A673 (cell line): ENCODE data around the gene RTN4RL1.

Experiments
- EZH2 ChIP-seq: fragments of 200-600 bp; sonication (generic); IDR thresholded peaks from 2 replicates; pipeline ENCODE4 v1.6.1; 2017; ENCODE audit warnings: borderline replicate concordance, low read depth, mild to moderate bottlenecking, mixed read lengths, antibody characterized with exemption, low read length; ENCODE audit not compliant: poor library complexity, severe bottlenecking
- TF ChIP-seq, protein P1 (sequence below): fragments of 300-800, 200-600 bp; sonication (generic); conservative IDR thresholded peaks from 2 replicates; pipeline ENCODE4 v1.5.1; 2017; ENCODE audit warnings: low read depth, mild to moderate bottlenecking, antibody characterized with exemption, low read length, moderate library complexity, mixed read lengths

DNA sequence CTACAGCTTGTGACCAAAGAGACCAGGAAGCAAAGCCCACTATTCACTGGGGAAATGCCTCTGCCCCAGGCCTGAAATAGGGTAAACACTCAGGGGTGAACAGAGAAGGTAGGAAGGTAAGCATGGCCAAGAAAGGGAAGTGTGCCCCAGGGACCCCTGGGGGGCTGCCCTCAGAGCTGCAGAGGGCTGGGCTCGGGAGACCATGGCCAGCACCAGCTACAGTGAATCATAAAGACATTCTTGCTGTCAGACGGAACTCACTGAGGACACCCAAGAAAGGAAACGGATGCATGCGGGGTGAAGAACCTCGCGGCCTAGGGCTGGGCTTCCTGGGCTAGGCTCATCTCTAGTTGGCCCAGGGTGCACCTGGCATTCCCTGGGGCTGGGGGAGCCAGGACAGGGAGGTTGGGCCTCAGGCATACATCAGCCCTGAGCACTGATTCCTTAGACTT is 39.4 kb upstream of the RTN4RL1 start:
- TF ChIP-seq, protein P1, sequence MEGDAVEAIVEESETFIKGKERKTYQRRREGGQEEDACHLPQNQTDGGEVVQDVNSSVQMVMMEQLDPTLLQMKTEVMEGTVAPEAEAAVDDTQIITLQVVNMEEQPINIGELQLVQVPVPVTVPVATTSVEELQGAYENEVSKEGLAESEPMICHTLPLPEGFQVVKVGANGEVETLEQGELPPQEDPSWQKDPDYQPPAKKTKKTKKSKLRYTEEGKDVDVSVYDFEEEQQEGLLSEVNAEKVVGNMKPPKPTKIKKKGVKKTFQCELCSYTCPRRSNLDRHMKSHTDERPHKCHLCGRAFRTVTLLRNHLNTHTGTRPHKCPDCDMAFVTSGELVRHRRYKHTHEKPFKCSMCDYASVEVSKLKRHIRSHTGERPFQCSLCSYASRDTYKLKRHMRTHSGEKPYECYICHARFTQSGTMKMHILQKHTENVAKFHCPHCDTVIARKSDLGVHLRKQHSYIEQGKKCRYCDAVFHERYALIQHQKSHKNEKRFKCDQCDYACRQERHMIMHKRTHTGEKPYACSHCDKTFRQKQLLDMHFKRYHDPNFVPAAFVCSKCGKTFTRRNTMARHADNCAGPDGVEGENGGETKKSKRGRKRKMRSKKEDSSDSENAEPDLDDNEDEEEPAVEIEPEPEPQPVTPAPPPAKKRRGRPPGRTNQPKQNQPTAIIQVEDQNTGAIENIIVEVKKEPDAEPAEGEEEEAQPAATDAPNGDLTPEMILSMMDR: no peak
- no peak for TF ChIP-seq EZH2
